ENCODE data around the gene VPS13A.

DNA sequence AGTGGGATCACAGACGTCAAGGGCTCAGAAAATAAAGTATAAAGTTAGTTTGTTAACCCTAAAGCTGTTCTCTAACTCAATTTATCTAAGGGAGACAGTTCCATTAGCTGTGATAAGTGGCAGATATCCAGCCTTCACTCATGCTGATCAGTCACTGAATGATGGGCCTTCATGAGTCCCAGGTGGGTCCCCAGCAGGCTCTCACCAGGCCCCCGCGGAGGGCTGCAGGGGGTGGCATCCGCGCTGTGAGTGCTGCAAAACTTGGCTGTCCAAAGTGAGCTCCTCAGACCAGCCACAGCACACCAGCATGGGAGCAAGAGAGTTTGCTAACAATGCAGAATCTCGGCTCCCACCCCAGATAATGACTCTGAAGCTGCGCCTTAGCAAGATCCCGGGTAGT lies 283.6 kb downstream of the VPS13A start:
- no peak for TF ChIP-seq CTCF (IDR thresholded peaks at IDR 0.05; ENCODE audit: poor library complexity, severe bottlenecking)
- TF ChIP-seq EP300 (conservative IDR thresholded peaks at IDR 0.05; ENCODE audit: poor library complexity, severe bottlenecking), result no peak

Data from neural cell (in vitro differentiated cells).